ENCODE data around the gene CLN3.

Gene CLN3

DNA sequence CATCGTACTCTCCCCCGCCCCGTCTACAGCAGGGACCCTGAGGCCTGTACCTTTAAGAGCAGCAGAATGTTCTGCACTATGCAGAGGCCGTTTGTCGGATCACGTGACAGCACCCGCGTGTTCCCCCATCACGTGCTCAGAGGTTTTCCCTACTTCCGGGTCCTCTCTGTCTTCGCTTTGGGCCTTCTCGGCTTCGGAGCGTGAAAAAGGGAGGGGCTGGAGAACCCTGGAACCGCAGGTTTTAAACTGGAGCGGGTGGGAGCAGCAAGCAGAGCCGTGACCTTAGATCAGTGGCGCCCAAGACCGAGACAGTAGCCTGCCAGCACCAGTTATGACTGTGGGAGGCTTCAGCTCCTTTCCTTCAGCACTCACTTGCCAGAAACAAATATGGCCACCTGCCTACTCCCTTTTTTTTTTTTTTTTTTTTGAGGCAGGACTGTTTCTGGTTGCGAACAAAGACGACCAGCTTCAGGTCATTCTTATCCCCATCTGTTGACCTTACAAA is at the start of gene CLN3:
Gene CLN3, minus strand, starts transcription at position 105 of the 505 bp plus-strand sequence. CDS start 315 bp downstream, outside the sequence.
- Histone ChIP-seq H3K4me1 (ENCODE audit: control insufficient read depth in 2 of 2, insufficient read depth in 2 of 2, low read length in 2 of 2) (peaks cover 29 to 36% of the 10 kb centered on the region in 2 donors), H3K9me3 (ENCODE audit: control insufficient read depth in 2 of 2, low read length in 2 of 2) (no peaks in the 10 kb centered on the region), H3K27me3 (ENCODE audit: control insufficient read depth in 2 of 2, insufficient read depth in 2 of 2, low read length in 2 of 2) (no peaks in the 10 kb centered on the region), H3K4me3 (ENCODE audit: low read length in 2 of 2) (peak within 1 kb of the TSS; percentile 92 to 94), H3K36me3 (ENCODE audit: control insufficient read depth in 2 of 2, insufficient read depth in 2 of 2, low read length in 2 of 2) (peaks cover 17 to 19% of the 10 kb centered on the region in 2 donors), H3K9ac (ENCODE audit: low read depth in 1 of 2, low read length in 2 of 2) (peak within 1 kb of the TSS; percentile 96 to 97), H3K27ac (ENCODE audit: low read depth in 2 of 2, low read length in 2 of 2) (peak within 1 kb of the TSS; percentile 94 to 95)

DNA sequence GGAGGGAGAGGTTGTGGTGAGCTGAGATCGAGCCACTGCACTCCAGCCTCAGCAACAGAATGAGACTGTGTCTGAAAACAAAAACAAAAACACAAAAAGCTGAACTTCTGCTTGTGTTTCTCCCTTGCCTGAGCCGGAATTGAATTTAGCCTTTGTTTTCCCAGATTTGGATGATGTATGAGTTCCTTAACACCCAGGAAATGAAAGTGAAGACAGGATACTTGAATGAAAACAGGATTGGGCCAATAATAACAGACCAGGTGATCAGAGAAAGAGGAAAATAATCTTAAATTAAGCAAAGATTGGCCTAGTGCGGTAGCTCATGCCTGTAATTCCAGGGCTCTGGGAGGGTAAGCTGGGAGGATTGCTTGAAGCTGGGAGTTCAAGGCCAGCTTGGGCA is 48.5 kb upstream of the CLN3 start:
- H3K36me3 ChIP-seq (ENCODE audit: control insufficient read depth in 2 of 2, insufficient read depth in 2 of 2, low read length in 2 of 2): peaks cover 0 to 5% of the 10 kb centered on the region in 2 donors
- no peaks in the 10 kb centered on the region for H3K27me3 ChIP-seq (ENCODE audit: control insufficient read depth in 2 of 2, insufficient read depth in 2 of 2, low read length in 2 of 2)
- H3K4me1 ChIP-seq (ENCODE audit: control insufficient read depth in 2 of 2, insufficient read depth in 2 of 2, low read length in 2 of 2): peaks cover 18 to 37% of the 10 kb centered on the region in 2 donors
- H3K4me3 ChIP-seq (ENCODE audit: low read length in 2 of 2): no peak overlapping the region
- peak overlapping the region; percentile 38 to 70 for H3K27ac ChIP-seq (ENCODE audit: low read depth in 2 of 2, low read length in 2 of 2)
- H3K9me3 ChIP-seq (ENCODE audit: control insufficient read depth in 2 of 2, low read length in 2 of 2): no peaks in the 10 kb centered on the region
- no peak overlapping the region for H3K9ac ChIP-seq (ENCODE audit: low read depth in 1 of 2, low read length in 2 of 2)

DNA sequence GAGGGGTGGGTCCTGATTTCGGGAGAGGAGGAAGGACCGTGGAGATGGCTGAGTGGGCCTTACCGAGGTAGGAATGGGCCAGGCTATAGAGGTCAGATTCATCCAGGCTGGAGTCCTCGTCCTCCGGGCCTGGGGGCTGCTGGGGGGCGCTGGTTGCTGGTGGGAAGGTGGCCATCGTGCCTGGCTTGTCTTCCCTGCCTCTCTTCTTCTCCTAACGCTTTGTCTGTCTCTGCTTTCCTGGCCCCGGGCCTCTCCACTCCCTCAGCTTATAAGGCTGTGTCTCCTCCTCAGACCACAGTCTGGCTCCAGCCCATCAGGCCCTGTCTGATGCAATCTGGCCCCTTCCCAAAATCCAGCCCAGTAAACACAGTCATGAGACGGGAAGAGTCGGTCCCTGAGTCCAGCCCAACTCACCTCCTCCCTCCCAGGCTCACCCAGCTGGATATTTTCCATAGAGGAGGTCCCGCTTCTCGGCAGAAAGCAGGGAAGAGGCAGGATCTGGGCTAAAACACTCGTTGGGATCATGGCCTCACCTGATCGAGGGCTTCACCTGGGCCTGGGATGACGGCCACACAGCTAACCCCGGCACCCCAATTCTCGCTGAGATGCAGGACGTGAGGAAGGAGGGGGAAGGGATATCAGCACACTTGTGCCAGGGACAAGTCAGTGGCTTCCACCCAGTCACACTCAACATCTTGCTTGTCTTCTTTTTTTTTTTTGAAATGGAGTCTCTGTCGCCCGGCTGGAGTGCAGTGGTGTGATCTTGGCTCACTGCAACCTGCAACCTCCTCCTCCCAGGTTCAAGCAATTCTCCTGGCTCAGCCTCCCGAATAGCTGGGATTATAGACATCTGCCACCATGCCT is 47.1 kb upstream of the CLN3 start, which contains the start of gene NUPR1:
Gene NUPR1, minus strand, starts transcription at position 242 of the 864 bp plus-strand sequence. Its CDS starts 67 bp downstream, at position 175.
- no peaks in the 10 kb centered on the region for H3K9me3 ChIP-seq (ENCODE audit: control insufficient read depth in 2 of 2, low read length in 2 of 2)
- no peaks in the 10 kb centered on the region for H3K27me3 ChIP-seq (ENCODE audit: control insufficient read depth in 2 of 2, insufficient read depth in 2 of 2, low read length in 2 of 2)
- peak within 1 kb of the TSS; percentile 89 to 90 for H3K9ac ChIP-seq (ENCODE audit: low read depth in 1 of 2, low read length in 2 of 2)
- peaks cover 18 to 37% of the 10 kb centered on the region in 2 donors for H3K4me1 ChIP-seq (ENCODE audit: control insufficient read depth in 2 of 2, insufficient read depth in 2 of 2, low read length in 2 of 2)
- H3K4me3 ChIP-seq (ENCODE audit: low read length in 2 of 2): peak within 1 kb of the TSS; percentile 70 to 78
- H3K36me3 ChIP-seq (ENCODE audit: control insufficient read depth in 2 of 2, insufficient read depth in 2 of 2, low read length in 2 of 2): peaks cover 0 to 5% of the 10 kb centered on the region in 2 donors
- H3K27ac ChIP-seq (ENCODE audit: low read depth in 2 of 2, low read length in 2 of 2): peak within 1 kb of the TSS; percentile 89 to 93

DNA sequence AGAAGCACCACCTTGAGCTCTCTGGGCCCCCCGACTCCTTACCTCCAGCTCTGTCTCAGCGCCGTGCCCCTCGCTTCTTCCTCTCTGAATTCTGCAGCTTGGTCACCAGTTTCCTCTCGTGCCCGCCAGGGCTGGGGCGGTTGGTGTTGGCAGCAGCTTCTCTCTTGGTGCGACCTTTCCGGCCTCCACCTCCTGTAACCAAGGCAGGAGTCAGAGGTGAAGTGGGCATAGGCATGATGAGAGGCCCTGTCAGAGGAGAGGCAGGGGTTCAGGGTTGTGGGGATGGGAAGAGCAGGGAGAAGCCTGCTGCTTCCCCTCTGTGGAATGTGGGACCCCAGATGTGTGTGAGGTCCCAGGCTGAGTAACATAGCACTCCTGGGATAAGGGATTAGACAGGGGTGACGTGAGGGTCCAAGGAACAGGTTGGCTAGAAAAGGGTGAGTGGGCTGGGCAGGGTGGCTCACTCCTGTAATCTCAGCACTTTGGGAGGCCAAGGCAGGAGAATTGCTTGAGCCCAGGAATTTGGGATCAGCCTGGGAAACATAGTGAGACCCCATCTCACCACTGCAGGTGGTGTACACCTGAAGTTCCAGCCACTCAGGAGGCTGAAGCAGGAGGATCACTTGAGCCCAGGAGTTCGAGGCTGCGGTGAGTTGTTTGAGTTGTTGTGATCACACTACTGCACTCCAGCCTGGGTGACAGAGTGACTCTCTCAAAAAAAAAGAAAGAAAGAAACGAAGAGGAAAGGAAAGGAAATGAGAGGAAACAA is 46.3 kb upstream of the CLN3 start:
- H3K36me3 ChIP-seq (ENCODE audit: control insufficient read depth in 2 of 2, insufficient read depth in 2 of 2, low read length in 2 of 2): peaks cover 0 to 5% of the 10 kb centered on the region in 2 donors
- peak overlapping the region; percentile 89 to 90 for H3K9ac ChIP-seq (ENCODE audit: low read depth in 1 of 2, low read length in 2 of 2)
- peaks cover 18 to 33% of the 10 kb centered on the region in 2 donors for H3K4me1 ChIP-seq (ENCODE audit: control insufficient read depth in 2 of 2, insufficient read depth in 2 of 2, low read length in 2 of 2)
- H3K27ac ChIP-seq (ENCODE audit: low read depth in 2 of 2, low read length in 2 of 2): peak overlapping the region; percentile 89 to 93
- peak overlapping the region; percentile 70 to 78 for H3K4me3 ChIP-seq (ENCODE audit: low read length in 2 of 2)
- H3K27me3 ChIP-seq (ENCODE audit: control insufficient read depth in 2 of 2, insufficient read depth in 2 of 2, low read length in 2 of 2): no peaks in the 10 kb centered on the region
- H3K9me3 ChIP-seq (ENCODE audit: control insufficient read depth in 2 of 2, low read length in 2 of 2): no peaks in the 10 kb centered on the region

DNA sequence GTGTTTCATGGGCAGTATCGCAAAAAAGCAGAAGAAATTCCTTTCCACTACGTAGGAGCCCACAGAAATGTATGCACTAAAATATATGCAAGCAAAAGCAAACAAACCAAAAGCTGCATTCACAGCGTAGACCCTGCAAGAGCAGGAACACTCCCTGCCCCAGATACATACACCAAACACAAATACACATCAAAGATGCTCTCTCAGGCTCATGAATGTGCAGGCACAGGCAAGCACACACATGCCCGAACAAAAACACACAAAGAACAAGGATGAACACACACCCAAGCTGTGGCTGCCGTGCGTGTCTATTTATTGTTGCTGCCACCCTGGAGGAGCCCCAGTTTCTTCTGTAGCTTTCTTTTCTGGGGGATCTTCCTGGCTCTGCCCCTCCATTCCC is 45.2 kb upstream of the CLN3 start:
- Histone ChIP-seq H3K27me3 (ENCODE audit: control insufficient read depth in 2 of 2, insufficient read depth in 2 of 2, low read length in 2 of 2) (no peaks in the 10 kb centered on the region), H3K9me3 (ENCODE audit: control insufficient read depth in 2 of 2, low read length in 2 of 2) (no peaks in the 10 kb centered on the region), H3K4me1 (ENCODE audit: control insufficient read depth in 2 of 2, insufficient read depth in 2 of 2, low read length in 2 of 2) (peaks cover 20 to 36% of the 10 kb centered on the region in 2 donors), H3K36me3 (ENCODE audit: control insufficient read depth in 2 of 2, insufficient read depth in 2 of 2, low read length in 2 of 2) (peaks cover 0 to 5% of the 10 kb centered on the region in 2 donors), H3K4me3 (ENCODE audit: low read length in 2 of 2) (peak overlapping the region; percentile 70 to 78), H3K9ac (ENCODE audit: low read depth in 1 of 2, low read length in 2 of 2) (peak overlapping the region; percentile 89 to 90), H3K27ac (ENCODE audit: low read depth in 2 of 2, low read length in 2 of 2) (peak overlapping the region; percentile 89 to 93)

DNA sequence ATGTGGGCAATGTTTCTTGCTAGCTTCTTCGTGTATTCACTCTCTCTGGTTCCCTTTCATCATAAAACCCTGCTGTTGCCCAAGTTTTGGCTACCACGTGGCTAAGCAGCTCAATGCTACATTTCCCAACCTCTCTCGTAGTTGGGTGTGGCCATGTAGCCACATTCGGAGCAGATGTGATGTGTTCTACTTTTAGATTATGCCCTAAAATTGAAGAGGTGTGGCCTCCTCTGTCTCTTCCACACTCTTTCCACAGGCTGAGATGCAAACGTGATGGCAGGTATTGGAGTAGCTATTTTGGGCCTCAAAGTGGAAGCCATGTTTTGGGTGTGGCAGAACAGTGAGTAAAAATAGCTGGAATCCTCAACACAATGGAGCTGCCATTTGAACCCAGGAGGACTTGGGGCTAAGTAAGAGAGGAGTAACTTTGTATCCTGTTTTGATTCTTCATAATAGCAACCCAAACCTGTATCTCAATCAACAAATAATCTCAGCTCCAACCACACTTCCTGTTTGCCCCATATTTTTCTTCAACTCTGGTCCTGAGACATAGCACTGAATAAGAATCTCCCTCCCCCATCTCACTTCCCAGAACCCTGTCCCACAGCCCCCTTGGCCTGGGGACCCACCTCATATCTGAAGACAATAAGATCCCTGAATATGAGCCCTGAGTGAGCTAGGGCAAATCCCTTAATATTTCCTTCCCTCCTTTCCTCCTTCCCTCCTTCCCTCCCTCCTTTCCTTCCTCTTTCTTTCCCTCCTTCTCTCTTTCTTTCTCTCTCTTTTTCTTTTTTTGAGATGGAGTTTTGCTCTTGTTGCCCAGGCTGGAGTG is 42.9 kb upstream of the CLN3 start:
- Histone ChIP-seq H3K27ac (ENCODE audit: low read depth in 2 of 2, low read length in 2 of 2) (peak overlapping the region; percentile 2 to 23), H3K9me3 (ENCODE audit: control insufficient read depth in 2 of 2, low read length in 2 of 2) (no peaks in the 10 kb centered on the region), H3K4me3 (ENCODE audit: low read length in 2 of 2) (peak overlapping the region in 1 of 2 donors; percentile 7), H3K9ac (ENCODE audit: low read depth in 1 of 2, low read length in 2 of 2) (no peak overlapping the region), H3K36me3 (ENCODE audit: control insufficient read depth in 2 of 2, insufficient read depth in 2 of 2, low read length in 2 of 2) (peaks cover 0 to 5% of the 10 kb centered on the region in 2 donors), H3K27me3 (ENCODE audit: control insufficient read depth in 2 of 2, insufficient read depth in 2 of 2, low read length in 2 of 2) (no peaks in the 10 kb centered on the region), H3K4me1 (ENCODE audit: control insufficient read depth in 2 of 2, insufficient read depth in 2 of 2, low read length in 2 of 2) (peaks cover 20 to 32% of the 10 kb centered on the region in 2 donors)

DNA sequence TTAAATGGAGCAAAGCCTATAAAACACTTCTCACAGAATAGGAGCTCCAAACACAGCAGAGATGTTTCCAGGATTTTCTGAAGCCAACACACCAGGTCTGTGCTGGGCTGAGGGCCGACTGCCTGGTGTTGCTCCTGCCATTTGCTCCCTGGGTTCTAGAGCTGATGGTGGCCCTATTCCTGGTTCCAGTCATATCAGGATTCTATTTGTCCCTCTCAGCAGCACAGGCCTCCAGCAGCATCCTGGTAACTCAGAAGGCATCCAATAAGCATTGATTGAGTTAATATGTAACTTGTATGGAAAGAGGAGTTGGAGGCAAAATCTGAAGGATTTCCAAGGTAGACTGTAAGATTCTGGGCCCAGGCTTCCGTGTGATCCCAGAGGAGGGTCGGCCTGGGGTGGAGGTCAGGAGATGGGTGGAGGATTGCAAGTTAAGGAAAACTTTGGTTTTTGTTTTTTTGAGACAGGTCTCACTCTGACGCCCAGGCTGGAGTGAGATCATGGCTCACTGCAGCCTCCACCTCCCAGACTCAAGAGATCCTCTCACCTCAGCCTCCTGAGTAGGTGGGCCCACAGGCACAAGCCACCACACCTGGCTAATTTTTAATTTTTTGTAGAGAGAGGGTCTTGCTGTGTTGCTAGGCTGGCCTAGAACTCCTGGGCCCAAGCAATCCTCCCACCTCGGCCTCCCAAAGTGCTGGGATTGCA is 41.2 kb upstream of the CLN3 start:
- Histone ChIP-seq H3K4me1 (ENCODE audit: control insufficient read depth in 2 of 2, insufficient read depth in 2 of 2, low read length in 2 of 2) (peaks cover 12 to 28% of the 10 kb centered on the region in 2 donors), H3K9ac (ENCODE audit: low read depth in 1 of 2, low read length in 2 of 2) (no peak overlapping the region), H3K36me3 (ENCODE audit: control insufficient read depth in 2 of 2, insufficient read depth in 2 of 2, low read length in 2 of 2) (peaks cover 0 to 5% of the 10 kb centered on the region in 2 donors), H3K4me3 (ENCODE audit: low read length in 2 of 2) (no peak overlapping the region), H3K27me3 (ENCODE audit: control insufficient read depth in 2 of 2, insufficient read depth in 2 of 2, low read length in 2 of 2) (no peaks in the 10 kb centered on the region), H3K27ac (ENCODE audit: low read depth in 2 of 2, low read length in 2 of 2) (peak overlapping the region; percentile 59 to 77), H3K9me3 (ENCODE audit: control insufficient read depth in 2 of 2, low read length in 2 of 2) (no peaks in the 10 kb centered on the region)

DNA sequence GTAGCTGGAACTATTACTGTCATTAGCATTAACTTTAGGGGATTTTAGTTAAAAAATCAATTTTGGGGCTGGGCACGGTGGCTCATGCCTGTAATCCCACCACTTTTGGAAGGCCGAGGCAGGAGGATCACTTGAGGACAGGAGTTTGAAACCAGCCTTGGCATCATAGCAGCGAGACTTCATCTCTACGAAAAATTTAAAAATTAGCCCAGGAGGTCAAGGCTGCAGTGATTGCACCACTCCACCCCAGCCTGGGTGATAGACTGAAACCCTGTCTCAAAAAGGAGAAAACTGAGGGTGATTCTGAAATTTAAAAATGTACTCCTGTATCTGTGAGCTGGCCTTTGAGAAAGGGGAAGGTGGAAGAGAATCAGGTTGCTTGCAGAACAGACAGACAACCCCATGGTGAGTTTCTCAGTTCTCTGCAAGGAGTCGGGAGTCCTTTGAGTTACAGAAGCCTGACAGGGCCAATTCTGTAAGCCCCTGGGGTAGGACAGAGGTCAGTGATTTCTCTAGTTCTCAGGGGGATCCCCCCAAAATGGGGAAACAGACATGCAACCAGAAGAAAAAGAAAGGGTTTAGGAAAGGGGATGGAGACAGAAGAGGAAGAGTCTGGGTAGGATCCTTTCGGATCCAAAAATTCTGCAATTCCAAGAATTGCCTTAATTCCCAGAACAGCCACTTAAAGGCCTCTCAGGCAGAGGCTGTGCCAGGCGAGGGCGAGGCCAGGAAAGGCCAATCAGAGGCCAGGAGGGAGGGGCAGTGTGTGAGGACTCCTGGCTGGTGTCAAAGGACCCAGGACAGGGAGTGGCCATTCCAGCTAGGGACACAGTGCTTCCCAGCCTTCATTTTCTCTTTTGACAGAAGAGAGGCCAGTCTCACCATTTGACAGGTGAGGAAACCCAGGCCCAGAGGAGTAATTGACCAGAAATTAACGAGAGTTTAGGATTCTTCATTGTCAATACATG is 40.2 kb upstream of the CLN3 start:
- Histone ChIP-seq H3K9me3 (ENCODE audit: control insufficient read depth in 2 of 2, low read length in 2 of 2) (no peaks in the 10 kb centered on the region), H3K9ac (ENCODE audit: low read depth in 1 of 2, low read length in 2 of 2) (no peak overlapping the region), H3K4me3 (ENCODE audit: low read length in 2 of 2) (peak overlapping the region in 1 of 2 donors; percentile 34), H3K36me3 (ENCODE audit: control insufficient read depth in 2 of 2, insufficient read depth in 2 of 2, low read length in 2 of 2) (peaks cover 0 to 2% of the 10 kb centered on the region in 2 donors), H3K27ac (ENCODE audit: low read depth in 2 of 2, low read length in 2 of 2) (peak overlapping the region; percentile 59 to 77), H3K27me3 (ENCODE audit: control insufficient read depth in 2 of 2, insufficient read depth in 2 of 2, low read length in 2 of 2) (no peaks in the 10 kb centered on the region), H3K4me1 (ENCODE audit: control insufficient read depth in 2 of 2, insufficient read depth in 2 of 2, low read length in 2 of 2) (peaks cover 7 to 21% of the 10 kb centered on the region in 2 donors)
